NCI-H1436 (cell line): ENCODE measurements around the gene PUM2.
"Not testable (repeated sequence)": the region's sequence is repeated elsewhere in the genome, so short reads cannot be mapped to it uniquely, and the experiment has no call there.

Experiments used
- DNase-seq: peaks from one replicate; lab custom pipeline; 2025; lab: John Stamatoyannopoulos, UW

The PUM2 gene

GRCh38 chr2:20288642-20289340, 61.9 kb downstream of the PUM2 start:
- no peak for DNase-seq

DNA sequence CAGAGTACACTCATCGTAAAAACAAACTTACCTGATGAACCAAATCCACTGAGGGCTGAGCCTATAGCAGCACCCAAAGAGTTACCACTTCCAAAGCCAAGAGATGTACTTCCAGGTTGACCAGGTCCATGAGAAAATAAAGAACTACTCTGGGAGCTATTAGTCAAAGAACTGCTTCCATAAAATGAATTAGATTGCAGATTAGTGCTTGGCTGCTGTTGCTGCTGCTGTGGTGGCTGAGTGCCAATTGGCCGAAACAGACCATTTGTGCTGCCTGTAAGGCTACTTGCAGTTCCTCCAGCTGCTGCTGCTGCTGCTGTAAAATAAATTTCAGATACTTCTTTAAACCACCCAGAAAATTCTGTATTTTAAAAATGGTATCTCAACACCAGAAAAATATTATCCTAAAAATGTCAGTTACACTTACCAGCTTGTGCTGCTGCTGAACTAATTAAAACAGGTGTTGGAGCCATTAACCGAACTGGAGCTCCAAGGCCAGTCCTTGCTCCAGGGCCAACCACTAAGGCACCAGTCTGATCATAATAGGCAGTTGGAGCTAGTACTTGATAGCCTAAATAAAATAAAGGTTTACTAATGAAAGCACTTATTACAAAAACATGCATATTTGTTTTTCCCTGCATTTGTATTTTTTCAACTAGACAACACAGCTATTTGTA, 67.6 kb downstream of the PUM2 start:
- no peak for DNase-seq

DNA sequence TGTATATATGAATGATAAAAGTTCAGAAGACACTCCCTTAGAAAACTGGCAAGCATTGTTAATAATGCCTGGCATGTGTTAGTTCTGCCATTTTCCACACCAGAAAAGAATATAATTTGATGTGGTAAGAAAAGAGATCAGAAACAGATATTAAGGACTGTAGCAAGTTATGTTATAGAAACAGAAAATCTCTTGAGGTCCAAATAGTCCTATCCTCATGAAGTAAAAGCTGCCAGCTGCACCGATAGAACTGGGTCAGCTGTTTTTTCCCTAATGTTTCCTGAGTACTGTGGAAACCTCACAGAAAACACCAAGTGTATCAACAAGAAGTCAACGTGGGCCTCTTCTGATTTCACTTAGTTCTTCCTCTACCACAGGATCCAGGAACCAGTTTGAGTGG, 68.8 kb downstream of the PUM2 start:
- no peak for DNase-seq

- DNase-seq, result no peak
These were observed 77.6 kb downstream of the PUM2 start for GRCh38 chr2:20273042-20273441.

- DNase-seq, result not testable (repeated sequence)
These were observed 82.3 kb downstream of the PUM2 start for GRCh38 chr2:20268317-20268716.

- DNase-seq, result no peak
These were observed 83.1 kb downstream of the PUM2 start for GRCh38 chr2:20267529-20267928.

GRCh38 chr2:20264629-20265028, 86.0 kb downstream of the PUM2 start:
- no peak for DNase-seq

DNA sequence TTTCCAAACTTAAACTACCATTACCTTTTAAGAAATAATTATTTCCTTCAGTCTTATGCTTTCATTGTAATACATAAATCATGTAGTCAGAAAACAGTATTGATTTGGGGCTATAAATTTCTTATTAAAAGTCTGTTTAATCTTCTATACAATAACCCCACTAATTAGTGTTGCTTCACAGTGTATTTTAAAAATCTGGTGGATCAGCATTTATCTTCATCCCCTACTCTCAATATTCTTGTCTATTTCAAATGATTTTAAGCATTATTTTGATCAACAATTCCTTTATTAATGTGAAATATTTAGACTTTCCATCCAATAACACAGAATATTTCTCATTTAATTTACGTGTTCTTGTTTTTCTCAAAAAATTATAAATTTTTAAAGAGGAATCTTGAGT, 93.2 kb downstream of the PUM2 start:
- DNase-seq, result no peak

GRCh38 chr2:20254731-20255130, 95.9 kb downstream of the PUM2 start:
- no peak for DNase-seq

DNA sequence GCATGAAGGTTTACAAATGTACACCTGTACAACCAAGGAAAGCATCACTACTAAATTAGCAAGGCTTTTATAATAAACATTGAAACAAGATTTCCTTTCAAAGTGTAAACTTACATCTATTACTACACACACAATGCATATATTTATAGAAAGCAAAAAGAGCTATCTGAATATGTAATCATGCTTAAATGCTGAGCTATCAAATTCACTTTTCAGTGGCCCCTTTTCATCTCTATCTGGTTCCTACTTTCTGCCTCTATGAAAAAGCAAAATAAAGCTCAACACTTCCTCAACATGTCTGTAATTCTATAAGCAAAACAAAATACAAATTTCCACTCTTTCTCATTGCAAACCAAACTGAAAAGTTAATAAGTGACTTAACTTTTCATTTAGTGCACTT, 100.2 kb downstream of the PUM2 start:
- DNase-seq, result no peak

- no peak for DNase-seq
These were observed 101.5 kb downstream of the PUM2 start for GRCh38 chr2:20249170-20249569.

DNA sequence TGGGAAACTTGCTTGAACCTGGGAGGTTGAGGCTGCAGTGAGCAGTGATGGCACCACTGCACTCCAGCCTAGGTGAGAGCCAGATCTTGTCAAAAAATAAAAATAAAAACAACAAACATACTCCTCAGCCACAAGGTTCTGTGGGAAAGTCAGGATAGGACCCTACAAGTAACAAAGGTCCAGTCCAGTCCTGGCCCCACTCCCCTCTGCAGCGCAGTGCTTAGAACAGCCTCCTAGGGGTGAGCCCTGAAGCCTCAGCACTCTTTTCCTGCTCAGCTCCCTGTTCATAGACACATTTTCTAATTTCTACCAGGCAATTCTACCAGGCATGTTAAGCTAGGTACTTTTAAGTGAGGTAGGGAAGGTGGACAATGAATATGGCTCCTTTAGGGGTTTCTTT, 103.6 kb downstream of the PUM2 start:
- DNase-seq, result no peak

- not testable (repeated sequence) for DNase-seq
These were observed 107.0 kb downstream of the PUM2 start for GRCh38 chr2:20243637-20244036.

DNA sequence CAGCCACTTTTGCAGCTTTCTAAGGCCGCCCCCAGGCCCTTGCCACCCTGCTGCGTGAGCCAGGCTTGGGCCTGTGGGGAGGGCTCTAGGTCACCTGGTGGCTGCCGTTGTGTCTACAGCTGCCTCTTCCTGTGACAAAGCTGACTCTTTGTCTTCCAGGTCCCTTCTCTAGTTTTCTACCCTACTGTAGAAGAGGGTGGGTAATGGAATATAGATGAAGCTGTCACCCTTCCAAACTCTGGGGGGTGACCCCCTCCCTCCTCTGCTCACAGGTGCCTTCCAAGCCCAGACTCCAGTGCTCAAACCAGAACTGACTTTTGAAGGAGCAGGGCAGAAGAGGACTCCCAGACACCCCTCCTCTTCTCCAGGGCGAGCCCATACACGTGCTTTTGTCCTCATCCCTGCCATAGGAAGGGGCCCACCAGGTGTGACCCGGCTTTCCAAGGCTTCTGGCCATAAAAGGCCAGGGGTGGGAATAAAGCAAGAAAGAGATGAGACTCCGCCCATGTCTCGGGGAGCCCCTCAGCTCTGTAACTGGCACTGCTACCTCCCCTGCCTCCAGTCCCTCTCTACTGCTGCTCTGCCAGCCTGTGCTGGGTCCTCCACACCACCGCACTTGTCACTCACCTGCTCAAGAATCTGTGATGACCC, 107.8 kb downstream of the PUM2 start:
- no peak for DNase-seq

- DNase-seq, result no peak
These were observed 108.5 kb downstream of the PUM2 start for GRCh38 chr2:20241973-20242726.

DNA sequence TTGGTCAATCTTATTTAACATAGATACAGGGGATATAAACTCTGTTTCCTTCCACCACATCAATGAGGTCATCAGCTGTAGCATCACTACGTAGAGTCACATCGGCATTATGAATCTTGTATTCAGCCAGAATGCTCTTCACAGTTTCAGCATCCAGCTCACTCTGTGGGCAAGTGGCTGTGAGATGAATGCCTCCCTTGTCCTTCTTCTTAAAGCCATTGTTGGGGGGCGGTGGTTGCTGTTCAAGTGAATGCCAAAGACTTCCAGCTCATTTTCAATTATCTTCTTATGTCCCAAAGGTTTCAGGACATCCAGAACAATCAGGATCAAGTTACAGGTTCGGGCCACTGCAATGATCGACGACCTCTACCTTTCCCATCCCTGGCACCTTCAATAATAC, 110.4 kb downstream of the PUM2 start:
- DNase-seq, result not testable (repeated sequence)

DNA sequence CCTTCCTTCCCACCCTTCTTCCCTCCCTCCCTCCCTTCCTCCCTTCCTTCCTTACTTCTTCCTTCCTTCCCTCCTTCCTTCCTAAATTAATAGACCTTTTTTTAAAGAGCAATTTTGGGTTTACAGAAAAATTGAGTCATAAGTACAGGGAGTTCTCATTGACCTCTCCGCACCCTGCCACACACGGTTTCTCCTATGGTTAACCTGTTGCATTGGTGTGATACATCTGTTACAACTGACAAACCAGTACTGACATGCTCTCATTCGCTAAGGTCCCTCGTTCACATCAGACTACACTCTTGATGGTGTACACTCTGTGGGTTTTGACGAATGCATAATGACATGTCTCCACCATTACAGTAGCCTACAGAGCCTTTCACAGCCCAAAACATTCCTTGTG, 114.1 kb downstream of the PUM2 start:
- no peak for DNase-seq

DNA sequence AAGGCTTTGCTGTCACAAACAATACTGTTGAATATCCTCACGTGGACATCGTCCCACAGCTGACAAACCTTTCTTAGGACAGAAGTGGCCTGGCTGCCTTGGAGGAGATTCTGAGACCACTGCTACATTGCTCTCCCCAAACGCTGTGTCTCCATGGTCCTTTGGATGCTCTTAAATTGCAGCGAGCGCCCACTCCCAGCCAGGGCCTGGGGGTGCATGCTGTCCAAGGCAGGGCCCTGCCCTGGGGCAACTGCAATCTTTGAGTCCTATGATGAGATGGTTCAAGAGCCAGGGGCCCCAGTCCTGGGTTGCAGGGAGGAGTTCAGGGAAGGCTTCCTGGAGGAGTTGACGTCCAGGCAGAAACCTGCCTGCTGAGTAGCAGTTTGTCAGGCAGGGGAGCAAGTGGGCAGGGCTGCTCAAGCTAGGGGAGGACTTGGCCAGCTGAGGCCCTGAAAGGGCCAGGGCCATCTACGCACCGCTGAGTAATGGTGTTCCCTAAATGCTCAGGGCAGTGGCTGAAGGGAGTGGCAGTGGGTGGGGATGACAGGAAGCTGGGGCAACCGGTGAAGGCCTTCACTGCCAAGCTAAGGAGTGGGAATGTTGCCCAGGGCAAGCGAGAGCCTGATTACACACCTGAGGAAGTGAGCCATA, 114.9 kb downstream of the PUM2 start:
- DNase-seq, result no peak

- DNase-seq, result not testable (repeated sequence)
These were observed 116.0 kb downstream of the PUM2 start for GRCh38 chr2:20234597-20234996.

- no peak for DNase-seq
These were observed 117.8 kb downstream of the PUM2 start for GRCh38 chr2:20232837-20233207.

DNA sequence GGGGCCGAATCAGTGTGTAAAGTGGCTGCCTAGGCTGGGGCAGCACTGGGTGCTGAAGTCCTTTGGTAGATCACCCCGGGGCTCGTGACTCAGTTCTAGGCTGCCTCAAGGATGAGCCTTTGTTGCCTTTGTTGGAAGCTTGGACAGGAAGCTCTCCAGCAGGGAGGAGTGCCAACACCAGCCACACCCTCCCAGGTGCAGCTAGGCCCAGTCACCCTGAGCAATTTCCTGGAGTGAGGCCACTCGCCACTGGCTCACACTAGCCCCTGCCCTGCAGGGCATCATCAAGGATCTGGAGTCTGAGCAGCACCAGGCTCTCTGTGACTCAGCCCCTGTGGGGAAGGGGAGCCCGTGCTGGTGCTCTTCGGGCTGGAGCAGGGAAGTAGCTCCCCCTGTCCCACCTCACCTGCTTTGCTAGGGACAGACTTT, 119.0 kb downstream of the PUM2 start:
- DNase-seq, result no peak

DNA sequence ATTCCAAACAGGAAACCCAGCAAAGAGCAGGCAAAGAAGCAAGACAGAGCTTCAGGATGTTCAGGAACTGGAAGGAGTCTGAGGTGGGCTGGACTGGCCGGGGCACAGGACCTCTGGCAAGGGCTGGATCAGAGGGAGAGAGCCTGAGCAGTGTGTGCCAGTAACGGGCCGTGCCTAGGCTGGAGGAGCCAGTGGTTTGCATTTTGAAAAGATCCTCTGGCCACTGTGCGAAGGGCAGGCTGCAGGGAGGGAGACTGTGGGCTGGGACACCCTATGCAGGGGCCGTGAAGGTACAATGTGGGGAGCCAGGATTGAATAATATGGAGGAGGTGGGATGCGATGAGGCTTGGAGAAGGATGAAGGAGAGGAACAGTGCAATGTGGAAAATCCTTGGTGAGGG, 119.5 kb downstream of the PUM2 start:
- no peak for DNase-seq
